Left renal pelvis (tissue), 4 donors: ENCODE data around the gene ANXA11. TPM values are rescaled to one million over a fixed set of nuclear protein-coding genes. Genes with fewer than 3 reads are reported as not detected.

Experiments
- DNase-seq, 4 donors: peaks; one replicate each; pipeline ENCODE4 v3.0.0-alpha.2; 2013; ENCODE audit warnings: low read depth in 4 of 4, low spot score in 3 of 4
- polyA plus RNA-seq, 4 donors: library from polyadenylated mRNA; unstranded; fragments of 120-200 nt; gene quantifications; one replicate each; pipeline ENCODE4 v1.2.1, GENCODE V29; 2013; ENCODE audit not compliant: insufficient read length in 4 of 4

The ANXA11 gene
- polyA plus RNA-seq, 4 donors, result 110 to 147 (median 140) TPM

GRCh38 chr10:80167471-80168161, 37.7 kb downstream of the ANXA11 start:
- no peak for DNase-seq

GRCh38 chr10:80166581-80167470, 38.5 kb downstream of the ANXA11 start:
- no peak for DNase-seq

GRCh38 chr10:80165173-80165572, 40.2 kb downstream of the ANXA11 start:
- DNase-seq, result no peak

- DNase-seq, result no peak
Observed at GRCh38 chr10:80164596-80164995, 40.7 kb downstream of the ANXA11 start.

- no peak for DNase-seq
Observed at GRCh38 chr10:80163741-80164341, 41.5 kb downstream of the ANXA11 start.

GRCh38 chr10:80161321-80162083, 43.8 kb downstream of the ANXA11 start:
- DNase-seq, result no peak

GRCh38 chr10:80160361-80161320, 44.7 kb downstream of the ANXA11 start:
- no peak for DNase-seq

- no peak for DNase-seq
Observed at GRCh38 chr10:80159166-80159873, 46.0 kb downstream of the ANXA11 start.

GRCh38 chr10:80158598-80159127, 46.7 kb downstream of the ANXA11 start:
- peak in 3 of 4 donors; percentile 11 to 16 (median 14) for DNase-seq

- no peak for DNase-seq
Observed at GRCh38 chr10:80158126-80158525, 47.2 kb downstream of the ANXA11 start.

GRCh38 chr10:80157561-80157960, 47.8 kb downstream of the ANXA11 start:
- no peak for DNase-seq

GRCh38 chr10:80156216-80156615, 49.1 kb downstream of the ANXA11 start:
- DNase-seq, result no peak

GRCh38 chr10:80155696-80156215, 49.6 kb downstream of the ANXA11 start:
- DNase-seq, result no peak

GRCh38 chr10:80154978-80155695, 50.2 kb downstream of the ANXA11 start:
- no peak for DNase-seq

GRCh38 chr10:80154626-80154977, 50.7 kb downstream of the ANXA11 start:
- no peak for DNase-seq

GRCh38 chr10:80153460-80153859, 51.9 kb downstream of the ANXA11 start:
- no peak for DNase-seq

- no peak for DNase-seq
Observed at GRCh38 chr10:80152820-80153219, 52.5 kb downstream of the ANXA11 start.

GRCh38 chr10:80150172-80150571, 55.2 kb downstream of the ANXA11 start:
- no peak for DNase-seq
